GM12873 (cell line): Measurements from ENCODE around the gene DYRK1B.

Source experiments
- CTCF ChIP-seq: IDR thresholded peaks from 2 replicates; pipeline ENCODE4 v1.5.1; 2012; ENCODE audit warnings: low read depth, mild to moderate bottlenecking, moderate library complexity, low read length, control low read depth; ENCODE audit not compliant: insufficient read depth; ENCODE audit errors: missing control alignments

The DYRK1B gene

DNA sequence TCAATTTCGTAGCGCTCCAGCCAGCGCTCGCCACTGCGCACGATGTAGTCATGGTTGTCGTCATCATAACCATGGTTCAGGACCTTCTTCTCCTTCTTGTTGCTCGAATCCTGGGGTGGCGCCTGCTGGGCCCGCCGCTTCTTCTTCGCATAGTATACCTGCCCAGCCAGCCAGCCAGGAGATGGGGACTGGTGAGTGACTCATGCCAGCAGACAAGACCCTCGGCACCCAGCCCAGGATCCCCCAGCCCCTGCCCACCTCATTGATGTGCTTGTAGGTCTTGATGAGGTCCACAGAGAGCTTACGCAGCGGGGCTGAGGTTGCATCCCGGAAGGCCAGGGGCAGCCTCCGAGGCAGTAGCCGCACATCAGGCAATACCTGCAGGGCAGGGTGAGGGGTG, 3.6 kb downstream of the DYRK1B start:
- no peak for TF ChIP-seq CTCF

DNA sequence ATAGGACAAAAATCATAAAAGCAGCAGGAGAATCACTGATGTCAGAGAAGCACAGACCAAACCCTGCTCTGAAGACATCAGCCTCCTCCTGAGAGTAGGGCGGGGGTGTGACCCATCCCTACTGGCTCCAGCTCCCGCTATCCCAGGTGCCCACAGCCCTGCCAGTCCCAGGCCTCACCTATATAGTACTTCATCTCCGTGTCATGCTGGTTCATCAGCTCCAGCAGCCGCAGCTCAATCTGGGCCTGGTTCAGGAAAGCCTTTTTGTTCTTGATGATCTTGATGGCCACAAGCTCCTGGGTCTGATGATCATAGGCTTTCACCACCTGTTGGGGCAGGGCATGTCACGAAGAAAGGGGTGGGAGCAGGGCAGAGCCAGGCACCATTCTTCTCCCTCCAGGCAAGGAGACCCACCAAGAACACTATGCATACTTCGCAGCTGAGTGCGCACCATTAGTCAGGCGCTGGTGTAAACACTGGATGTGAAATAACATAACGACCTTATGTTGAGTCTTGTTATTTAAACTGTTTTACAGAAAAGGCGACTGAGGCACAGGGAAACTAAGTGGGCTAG, 4.2 kb downstream of the DYRK1B start:
- TF ChIP-seq CTCF, result no peak

DNA sequence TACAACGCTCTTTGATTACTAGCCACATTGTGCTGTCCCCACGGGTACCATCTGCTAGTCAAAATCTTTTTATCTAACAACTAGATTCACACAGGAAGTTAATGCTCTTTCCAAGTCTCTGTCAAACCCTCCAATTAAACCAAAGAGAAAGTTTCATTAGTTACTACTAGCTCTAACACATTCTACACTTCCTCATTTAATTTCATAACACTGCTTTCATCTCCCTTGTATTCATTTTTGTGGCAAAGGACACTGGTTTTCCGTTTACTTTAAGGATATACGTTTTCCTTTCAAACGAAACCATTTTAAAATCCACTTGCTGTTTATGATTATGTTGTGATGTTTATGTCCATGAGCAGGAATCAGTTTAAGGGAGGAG, 5.3 kb downstream of the DYRK1B start:
- no peak for TF ChIP-seq CTCF

DNA sequence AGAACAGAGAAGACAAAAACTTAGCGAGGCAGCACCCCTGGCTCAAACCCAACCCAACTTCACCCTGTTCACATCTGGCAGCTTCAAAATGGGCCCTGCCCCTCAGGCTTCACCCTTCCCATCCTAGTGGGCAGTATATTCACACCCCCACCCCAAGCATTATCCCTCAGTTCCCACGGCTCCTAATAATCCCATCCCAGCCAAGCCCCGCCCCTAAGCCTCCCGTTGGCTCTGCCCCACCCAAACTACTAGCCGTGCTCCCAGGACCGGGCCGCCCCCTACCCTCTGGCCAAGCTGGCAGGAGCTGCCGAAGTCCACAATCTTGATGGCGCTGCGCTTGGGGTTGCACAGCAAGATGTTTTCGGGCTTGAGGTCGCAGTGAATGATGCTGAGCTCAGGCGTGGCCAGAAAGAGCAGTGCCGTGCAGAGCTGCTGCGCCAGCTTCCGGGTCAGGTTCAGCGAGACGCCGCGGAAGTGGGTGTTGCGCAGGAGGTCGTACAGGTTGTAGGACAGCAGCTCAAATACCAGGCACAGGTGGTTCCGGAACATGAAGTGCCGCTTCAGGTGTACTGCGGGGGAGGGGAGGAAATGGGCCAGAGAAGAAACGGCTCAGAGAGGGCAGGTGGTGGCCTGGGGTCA, 5.8 kb downstream of the DYRK1B start:
- TF ChIP-seq CTCF, result no peak

GRCh38 chr19:39827216-39827615, 6.7 kb downstream of the DYRK1B start:
- no peak for TF ChIP-seq CTCF

GRCh38 chr19:39826311-39826945, 7.5 kb downstream of the DYRK1B start:
- TF ChIP-seq CTCF, result no peak

DNA sequence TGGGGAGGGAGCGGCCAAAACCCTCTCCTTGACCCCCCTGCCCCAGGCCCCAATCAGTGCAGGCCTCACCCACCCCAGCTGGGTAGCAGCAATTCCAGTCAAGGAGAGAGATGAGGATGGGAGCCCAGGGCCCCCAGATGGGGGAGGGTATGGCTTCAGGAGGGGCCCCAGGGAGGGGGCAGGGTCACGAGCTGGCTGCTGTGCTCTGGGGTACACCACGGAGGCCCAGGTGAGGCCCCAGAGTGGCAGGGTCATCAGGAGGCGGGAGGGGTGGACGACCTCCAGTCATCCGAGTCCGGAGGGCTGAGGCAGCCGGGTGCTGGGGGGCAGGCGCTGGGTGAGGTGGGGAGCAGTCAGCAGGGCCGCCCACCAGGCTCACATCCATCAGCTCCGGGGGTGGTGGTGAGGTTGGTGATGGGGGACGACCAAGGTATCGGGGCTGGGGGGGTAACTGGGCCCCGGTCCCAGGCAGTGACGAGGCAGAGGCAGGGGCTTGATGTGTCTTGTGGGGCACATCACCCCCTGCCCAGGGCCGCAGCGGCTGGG, 8.4 kb downstream of the DYRK1B start:
- TF ChIP-seq CTCF, result no peak
